Activated CD8-positive, alpha-beta memory T cell treated with anti-CD3 and anti-CD28 coated beads, Interleukin-2, amount 50 U/mL, for 4 hours (primary cell): Measurements from ENCODE around the gene UBE2F.

Source experiments
- DNase-seq: peaks from one replicate; pipeline ENCODE4 v3.0.0-alpha.2; 2020

Gene UBE2F

DNA sequence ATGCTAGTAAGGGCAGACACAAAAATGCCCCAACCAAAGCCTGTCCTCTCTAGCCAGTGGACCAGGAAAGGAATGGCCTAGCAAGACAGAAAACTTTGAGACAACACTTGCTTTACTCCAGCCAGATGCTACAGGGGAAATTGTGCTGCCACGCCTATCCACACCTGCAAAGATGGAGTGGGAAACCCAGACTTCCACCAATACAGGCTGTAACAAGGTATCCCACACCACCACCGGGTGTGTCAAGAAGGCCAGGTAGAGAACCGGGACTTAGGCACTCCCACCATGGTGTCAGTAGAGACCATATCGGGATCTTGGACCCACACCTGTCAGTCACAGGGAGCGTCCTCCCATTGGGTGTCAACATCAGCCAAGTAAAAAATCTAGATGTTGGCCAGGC, 117.1 kb downstream of the UBE2F start:
- peak; percentile 3 for DNase-seq

DNA sequence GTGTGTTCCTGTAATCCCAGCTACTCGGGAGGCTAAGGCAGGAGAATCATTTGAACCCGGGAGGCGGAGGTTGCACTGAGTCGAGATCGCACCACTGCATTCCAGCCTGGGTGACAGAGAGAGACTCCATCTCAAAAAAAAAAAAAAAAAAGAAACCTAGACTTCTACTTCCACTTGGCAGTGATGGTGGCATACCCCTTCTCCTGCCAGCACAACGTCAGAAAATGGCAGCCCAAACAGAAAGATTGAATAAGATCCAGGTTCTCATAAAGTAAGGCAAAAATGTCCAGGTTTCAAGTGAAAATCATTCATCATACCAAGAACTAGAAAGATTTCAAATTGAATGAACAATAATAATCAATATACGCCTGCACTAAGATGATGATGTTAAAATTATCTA, 117.9 kb downstream of the UBE2F start:
- no peak for DNase-seq

DNA sequence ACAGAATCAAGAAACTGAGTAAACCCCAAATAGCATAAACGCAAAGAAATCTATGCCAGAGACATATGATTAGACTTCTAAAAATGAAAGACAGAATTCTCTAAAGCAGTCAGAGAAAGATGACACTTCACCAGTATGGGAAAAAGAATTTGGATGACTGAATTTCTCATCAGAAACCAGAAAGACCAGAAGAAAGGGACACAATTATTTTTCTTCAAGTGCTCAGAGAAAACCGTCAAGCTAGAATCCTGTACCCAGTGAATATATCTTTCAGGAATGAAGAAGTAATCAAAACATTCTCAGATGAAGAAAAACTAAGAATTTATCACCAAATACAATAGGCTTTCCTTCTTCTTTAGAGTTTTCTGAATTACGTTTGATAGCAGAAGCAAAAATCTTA, 119.1 kb downstream of the UBE2F start:
- no peak for DNase-seq

DNA sequence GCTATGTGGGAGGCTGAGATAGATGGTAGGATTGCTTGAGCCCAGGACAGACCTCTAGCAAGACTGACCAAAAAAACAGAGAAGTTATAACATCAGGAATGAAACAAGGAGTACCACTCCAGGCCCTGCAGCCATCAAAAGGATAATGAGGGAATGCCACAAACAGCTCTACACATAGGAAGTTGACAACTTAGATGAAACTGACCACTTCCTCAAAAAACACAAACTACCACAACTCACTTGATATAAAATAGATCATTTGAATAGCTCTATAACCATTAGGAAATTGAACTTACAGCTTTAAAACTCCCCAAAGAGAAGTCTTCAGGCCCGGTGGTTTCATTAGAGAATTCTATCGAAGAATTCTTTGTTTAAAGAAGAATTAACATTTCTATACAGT, 120.4 kb downstream of the UBE2F start:
- no peak for DNase-seq

DNA sequence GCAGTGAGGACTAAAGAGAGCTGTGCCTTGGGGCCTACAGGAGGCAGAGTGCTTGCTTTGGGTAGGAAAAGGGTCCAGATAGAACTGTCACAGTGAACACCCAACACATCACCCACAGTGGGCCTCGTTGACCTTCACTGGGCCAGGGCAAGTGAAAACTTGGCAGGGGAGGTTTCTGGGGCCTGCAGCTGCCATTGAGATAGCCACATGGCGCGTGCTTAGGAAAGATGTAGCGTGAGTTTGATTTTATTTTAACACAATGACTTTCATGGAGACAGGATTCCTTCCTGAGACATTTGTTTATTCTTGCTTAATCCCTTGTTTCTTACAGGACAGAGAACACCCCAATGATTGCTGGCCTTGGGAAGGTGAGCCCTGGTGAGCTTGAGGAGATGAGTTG, 124.1 kb downstream of the UBE2F start:
- DNase-seq: no peak

DNA sequence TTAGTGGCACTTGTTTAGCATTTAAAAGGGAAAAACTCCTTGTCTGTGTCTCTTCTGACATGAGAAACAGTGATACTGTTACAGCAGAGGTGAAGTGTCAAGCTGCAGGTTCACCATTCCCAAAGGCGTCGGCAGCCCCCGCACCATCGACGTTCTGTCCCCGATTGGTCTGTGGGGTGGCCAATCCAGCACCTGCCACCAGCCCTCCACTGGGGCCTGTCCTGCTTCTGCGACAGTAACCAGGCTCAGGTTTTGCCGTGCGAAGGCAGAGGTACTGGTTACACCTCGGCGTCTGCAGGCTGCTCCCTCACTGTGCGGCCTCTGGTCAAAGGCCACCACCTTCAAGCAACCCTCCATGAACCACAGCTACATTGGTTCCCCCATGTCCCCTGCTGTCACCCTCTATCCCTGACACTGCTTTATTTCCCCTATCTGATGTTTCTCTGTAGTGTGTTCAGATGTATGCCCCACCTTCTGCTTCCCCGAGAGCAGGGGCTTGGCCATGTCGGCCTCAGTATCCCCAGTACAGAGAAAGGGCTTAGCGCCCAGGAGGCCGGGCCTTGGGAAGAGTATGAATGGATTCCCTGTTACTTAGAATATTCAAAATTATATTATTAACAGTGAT, 124.7 kb downstream of the UBE2F start:
- peak; percentile 5 for DNase-seq
